Dendritic cell treated with granulocyte-macrophage colony-stimulating factor and Interleukin-4, amounts not matched to agents 40 ng/mL and 50 ng/mL, for 4 days (primary cell): ENCODE measurements around the gene DCUN1D5.
"Not testable (repeated sequence)": the region's sequence is repeated elsewhere in the genome, so short reads cannot be mapped to it uniquely, and the experiment has no call there.

Experiments used
- H3K27ac Mint-ChIP-seq: one replicate; pipeline ENCODE4 v1.8.0; 2022; ENCODE audit warnings: mild to moderate bottlenecking, mixed read lengths
- H3K27me3 Mint-ChIP-seq: one replicate; pipeline ENCODE4 v1.8.0; 2022; ENCODE audit warnings: mild to moderate bottlenecking, mixed read lengths
- H3K36me3 Mint-ChIP-seq: one replicate; pipeline ENCODE4 v1.8.0; 2022; ENCODE audit warnings: low read depth, mixed read lengths
- H3K4me1 Mint-ChIP-seq: one replicate; pipeline ENCODE4 v1.8.0; 2022; ENCODE audit warnings: low read depth, mixed read lengths
- H3K4me3 Mint-ChIP-seq: one replicate; pipeline ENCODE4 v1.8.0; 2022; ENCODE audit warnings: mild to moderate bottlenecking, moderate library complexity, mixed read lengths
- H3K9me3 Mint-ChIP-seq: one replicate; pipeline ENCODE4 v1.8.0; 2022; ENCODE audit warnings: mixed read lengths
- intact Hi-C: fragments of 100-400 bp; cut with micrococcal nuclease; formaldehyde crosslinking; loops from one replicate; pipeline ENCODE4 v1.15.0; 2022

Gene DCUN1D5

DNA sequence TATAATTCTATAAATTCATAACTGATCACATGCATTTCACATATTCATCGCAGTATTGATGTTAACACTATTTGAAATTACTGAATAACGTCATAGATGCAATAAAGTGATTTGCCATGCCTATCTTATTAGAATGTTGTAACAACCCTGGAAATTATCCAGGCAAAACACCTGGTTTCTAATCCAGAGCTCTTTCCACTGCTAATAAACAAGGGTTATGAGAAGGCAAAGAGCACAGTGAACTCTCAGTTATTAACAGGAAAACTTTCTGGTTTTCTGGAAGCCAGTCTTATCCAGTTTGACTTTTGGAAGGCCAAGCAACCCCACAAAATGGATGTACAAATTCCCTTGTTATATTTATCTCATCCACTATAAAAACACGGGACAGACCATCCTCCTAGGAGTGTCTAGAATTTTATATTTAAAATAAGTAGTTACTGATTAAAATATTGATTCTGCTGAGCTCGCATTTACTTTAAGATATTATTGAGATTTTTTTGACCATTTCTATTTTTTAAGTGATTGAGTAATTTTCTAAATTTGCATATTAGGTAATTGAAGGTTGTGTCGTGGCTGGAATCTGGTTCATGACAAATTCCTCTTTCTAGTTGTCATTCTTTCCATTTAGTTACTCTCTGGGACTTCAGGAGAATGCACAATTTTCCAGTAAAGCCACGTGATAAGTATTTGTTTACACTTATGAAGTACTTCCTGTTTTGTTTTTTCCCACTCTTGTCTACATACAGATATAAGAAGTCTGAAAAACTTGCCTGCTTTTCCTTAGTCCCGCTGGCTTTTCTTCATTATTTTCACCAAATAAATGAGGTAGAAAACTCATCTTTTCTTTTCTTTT is 47.9 kb downstream of the DCUN1D5 start:
- intact Hi-C loops, result no loop called here

DNA sequence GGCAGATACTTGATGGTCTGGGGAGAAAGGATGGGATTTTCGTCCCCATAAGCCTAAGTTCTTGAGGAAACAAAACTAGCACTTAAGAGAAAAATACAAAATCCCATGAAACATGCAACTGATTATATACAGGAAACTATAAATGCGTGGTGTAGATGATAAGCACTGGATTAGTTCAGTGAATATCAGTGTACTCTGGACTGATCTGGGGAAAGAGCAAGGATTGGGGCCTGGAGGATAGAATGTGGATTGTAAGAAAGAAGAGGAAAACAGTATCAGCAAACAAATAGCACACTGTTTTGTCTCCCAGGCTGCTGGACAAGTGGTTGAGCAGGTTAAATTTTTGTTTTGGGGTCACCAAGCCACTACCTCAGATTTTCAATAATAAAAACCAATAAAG is 49.8 kb downstream of the DCUN1D5 start:
- Mint-ChIP-seq H3K36me3 (no peaks in the 10 kb centered on the region), H3K4me1 (peaks cover 8% of the 10 kb centered on the region), H3K9me3 (no peaks in the 10 kb centered on the region), H3K27ac (no peak overlapping the region), H3K27me3 (peaks cover under 1% of the 10 kb centered on the region), H3K4me3 (no peak overlapping the region)
- intact Hi-C loops, result no loop called here

More for the DNA sequence above, 47.9 kb downstream of the DCUN1D5 start:
- no peaks in the 10 kb centered on the region for H3K9me3 Mint-ChIP-seq
- no peak overlapping the region for H3K27ac Mint-ChIP-seq
- H3K4me1 Mint-ChIP-seq, result peaks cover 8% of the 10 kb centered on the region
- peaks cover 1% of the 10 kb centered on the region for H3K27me3 Mint-ChIP-seq
- no peak overlapping the region for H3K4me3 Mint-ChIP-seq
- H3K36me3 Mint-ChIP-seq, result no peaks in the 10 kb centered on the region

DNA sequence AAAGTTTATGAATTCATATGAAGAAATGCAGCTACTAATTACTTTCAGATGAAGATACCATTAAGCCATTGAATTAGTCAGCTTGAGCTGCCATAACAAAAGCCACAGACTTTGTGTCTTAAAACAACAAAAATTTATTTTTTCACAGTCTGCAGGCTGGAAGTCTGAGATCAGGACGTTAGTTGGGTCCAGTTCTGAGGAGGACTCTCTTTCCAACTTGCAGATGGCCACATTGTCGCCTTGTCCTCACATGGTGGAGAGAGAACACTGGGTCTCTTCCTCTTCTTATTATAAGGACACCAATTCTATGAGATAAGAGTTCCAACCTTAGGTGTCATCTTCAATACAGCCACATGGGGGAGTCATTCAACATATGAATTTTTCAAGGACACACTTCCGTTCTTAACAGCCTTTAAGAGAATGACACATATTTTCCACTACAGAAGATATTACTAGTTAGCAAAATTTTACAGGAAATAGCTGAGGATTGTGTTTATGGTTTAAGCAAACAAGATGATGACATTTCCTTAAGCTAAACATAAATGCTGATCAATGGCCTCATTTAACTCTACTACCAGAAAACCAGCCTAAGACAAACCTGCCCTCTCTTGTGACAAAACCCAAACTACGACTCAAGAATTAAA is 56.0 kb downstream of the DCUN1D5 start:
- H3K36me3 Mint-ChIP-seq, result no peaks in the 10 kb centered on the region
- H3K27me3 Mint-ChIP-seq, result peaks cover 2% of the 10 kb centered on the region
- intact Hi-C loops, result loop anchor here (2.0 kb wide), 1 partner anchor 19 kb away; no protein-coding TSS in a partner anchor
- H3K4me3 Mint-ChIP-seq, result no peak overlapping the region
- peaks cover 6% of the 10 kb centered on the region for H3K4me1 Mint-ChIP-seq
- no peaks in the 10 kb centered on the region for H3K9me3 Mint-ChIP-seq
- peak overlapping the region; percentile 49 for H3K27ac Mint-ChIP-seq

DNA sequence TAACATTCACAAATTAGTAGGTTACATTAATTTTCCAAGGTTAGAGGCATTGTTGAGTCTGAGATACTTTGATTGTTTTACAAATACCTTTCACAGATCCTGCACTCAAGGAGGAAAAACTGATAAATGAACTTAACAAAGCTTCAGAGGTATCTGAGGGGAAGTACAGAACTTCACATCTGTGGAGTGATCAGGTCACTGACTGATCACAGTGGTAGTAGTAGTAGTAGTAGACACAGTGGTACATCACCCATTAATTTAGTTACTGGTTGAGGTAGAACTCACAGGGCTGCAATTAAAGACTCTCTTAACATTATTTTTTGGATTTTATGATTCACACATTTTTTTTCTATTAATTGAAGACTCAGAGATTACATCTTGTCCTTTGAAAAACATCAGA is 56.7 kb downstream of the DCUN1D5 start:
- H3K27ac Mint-ChIP-seq, result no peak overlapping the region
- intact Hi-C loops, result no loop called here
- H3K36me3 Mint-ChIP-seq, result no peaks in the 10 kb centered on the region
- no peaks in the 10 kb centered on the region for H3K9me3 Mint-ChIP-seq
- H3K27me3 Mint-ChIP-seq, result peaks cover 2% of the 10 kb centered on the region
- H3K4me1 Mint-ChIP-seq, result peaks cover 6% of the 10 kb centered on the region
- H3K4me3 Mint-ChIP-seq, result no peak overlapping the region

DNA sequence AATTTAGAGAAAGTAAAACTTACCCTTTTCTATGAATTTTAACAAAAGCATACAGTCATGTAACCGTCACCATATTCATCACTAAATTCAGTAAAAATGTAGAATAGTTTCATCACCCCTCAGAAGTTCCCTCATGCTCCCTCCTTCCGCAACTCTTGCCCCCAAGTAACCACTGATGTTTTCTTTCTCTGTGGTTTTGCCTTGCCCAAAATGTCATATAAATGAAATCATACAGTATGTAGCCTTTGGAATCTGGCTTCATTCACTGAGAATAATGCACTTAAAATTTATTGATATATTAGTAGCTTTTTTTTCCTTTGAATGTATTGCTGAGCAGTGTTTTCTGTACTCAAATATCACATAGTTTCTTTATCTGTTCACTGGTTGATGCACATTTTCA is 60.1 kb downstream of the DCUN1D5 start:
- H3K36me3 Mint-ChIP-seq, result no peaks in the 10 kb centered on the region
- intact Hi-C loops, result no loop called here
- no peak overlapping the region for H3K4me3 Mint-ChIP-seq
- no peak overlapping the region for H3K27ac Mint-ChIP-seq
- H3K9me3 Mint-ChIP-seq, result no peaks in the 10 kb centered on the region
- peaks cover 6% of the 10 kb centered on the region for H3K4me1 Mint-ChIP-seq
- H3K27me3 Mint-ChIP-seq, result peaks cover 3% of the 10 kb centered on the region

DNA sequence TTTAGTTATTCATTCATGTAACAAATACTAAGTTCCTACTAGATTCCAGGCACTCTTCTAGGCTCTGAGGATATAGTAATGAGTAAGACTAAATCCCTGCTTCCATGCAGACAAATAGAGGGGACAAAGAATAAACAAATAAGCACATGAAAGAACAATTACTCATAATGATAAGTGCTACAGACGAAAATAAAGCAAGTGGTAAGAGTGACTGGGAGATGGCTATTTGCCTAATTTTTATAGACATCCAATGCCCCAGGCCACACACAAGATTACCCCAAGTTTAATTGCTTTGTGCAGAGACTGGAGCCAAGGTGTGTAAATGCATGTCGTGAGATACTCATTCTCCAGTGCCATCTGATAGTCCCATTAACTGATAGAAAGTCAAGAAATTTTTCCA is 62.6 kb downstream of the DCUN1D5 start:
- no peak overlapping the region for H3K4me3 Mint-ChIP-seq
- H3K27ac Mint-ChIP-seq, result no peak overlapping the region
- intact Hi-C loops, result no loop called here
- H3K36me3 Mint-ChIP-seq, result no peaks in the 10 kb centered on the region
- H3K9me3 Mint-ChIP-seq, result no peaks in the 10 kb centered on the region
- no peaks in the 10 kb centered on the region for H3K4me1 Mint-ChIP-seq
- H3K27me3 Mint-ChIP-seq, result peaks cover 2% of the 10 kb centered on the region

DNA sequence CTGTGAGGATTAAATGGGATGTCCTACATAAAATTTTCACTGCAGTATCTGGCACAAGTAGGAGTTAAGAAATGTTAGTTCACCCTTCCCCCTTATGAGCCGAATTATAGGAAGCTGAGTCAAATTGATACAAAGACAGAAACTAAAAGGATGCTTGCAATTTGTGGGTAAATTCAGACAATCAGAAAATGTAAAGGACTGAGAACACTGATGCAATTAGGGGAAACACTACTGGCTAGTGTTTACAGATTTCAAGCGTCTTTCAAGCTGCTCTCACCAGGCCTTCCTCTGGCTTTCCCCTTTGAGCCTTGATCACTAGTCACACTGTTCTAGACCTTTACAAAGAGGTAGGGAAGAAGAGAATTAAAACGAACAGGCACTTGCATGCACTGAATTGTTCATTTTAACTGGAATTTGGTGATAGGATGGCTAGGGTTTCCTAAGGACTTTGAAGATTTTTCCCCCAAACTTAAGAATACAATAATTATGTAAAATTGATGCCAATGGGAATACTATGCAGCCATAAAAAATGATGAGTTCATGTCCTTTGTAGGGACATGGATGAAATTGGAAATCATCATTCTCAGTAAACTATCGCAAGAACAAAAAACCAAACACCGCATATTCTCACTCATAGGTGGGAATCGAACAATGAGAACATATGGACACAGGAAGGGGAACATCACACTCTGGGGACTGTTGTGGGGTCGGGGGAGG is 63.5 kb downstream of the DCUN1D5 start:
- intact Hi-C loops, H3K36me3 Mint-ChIP-seq, H3K4me3 Mint-ChIP-seq, H3K27ac Mint-ChIP-seq, H3K27me3 Mint-ChIP-seq, H3K9me3 Mint-ChIP-seq, H3K4me1 Mint-ChIP-seq: not testable (repeated sequence)

DNA sequence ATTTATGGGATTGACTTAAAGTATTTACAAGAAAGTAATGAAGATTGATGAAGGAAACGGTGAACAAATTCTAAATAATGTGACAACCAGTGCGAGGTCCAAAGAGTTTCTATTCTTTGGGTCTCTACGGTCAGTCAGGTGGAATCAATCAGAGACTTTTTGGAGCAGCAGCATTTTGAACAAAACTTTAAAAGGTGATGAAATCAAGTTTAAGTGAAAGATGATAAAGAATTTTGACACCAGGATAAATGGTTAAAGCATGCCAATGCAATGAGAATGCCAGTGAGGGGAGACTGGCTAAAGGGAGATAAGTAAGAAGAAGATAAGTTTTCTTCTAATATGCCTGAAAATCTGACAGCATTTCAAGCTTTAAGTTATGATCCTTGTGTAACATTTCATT is 67.9 kb downstream of the DCUN1D5 start:
- H3K27me3 Mint-ChIP-seq, result no peaks in the 10 kb centered on the region
- no peak overlapping the region for H3K4me3 Mint-ChIP-seq
- H3K36me3 Mint-ChIP-seq, result no peaks in the 10 kb centered on the region
- H3K27ac Mint-ChIP-seq, result no peak overlapping the region
- intact Hi-C loops, result no loop called here
- H3K9me3 Mint-ChIP-seq, result no peaks in the 10 kb centered on the region
- no peaks in the 10 kb centered on the region for H3K4me1 Mint-ChIP-seq

DNA sequence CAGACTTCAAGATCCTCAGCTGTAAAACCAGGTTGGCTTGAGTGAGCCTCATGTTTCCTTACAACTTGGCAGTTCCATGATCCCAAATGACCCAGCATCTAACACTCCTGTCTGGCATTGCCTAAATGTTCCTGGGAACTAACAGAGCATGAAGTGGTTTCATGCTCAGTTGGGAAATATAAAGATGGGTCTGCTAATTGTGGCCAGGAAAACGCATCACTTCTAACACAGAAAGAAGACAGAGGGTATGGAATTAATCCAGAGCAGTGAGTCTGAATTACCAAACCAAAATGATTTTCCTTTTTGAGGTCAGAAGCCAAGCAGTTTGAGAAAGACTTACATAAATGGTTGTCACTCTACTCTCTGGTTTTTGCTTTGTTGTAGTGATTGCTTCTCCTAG is 75.9 kb downstream of the DCUN1D5 start:
- no peaks in the 10 kb centered on the region for H3K4me1 Mint-ChIP-seq
- H3K9me3 Mint-ChIP-seq, result no peaks in the 10 kb centered on the region
- intact Hi-C loops, result no loop called here
- no peak overlapping the region for H3K4me3 Mint-ChIP-seq
- no peaks in the 10 kb centered on the region for H3K36me3 Mint-ChIP-seq
- peaks cover 4% of the 10 kb centered on the region for H3K27me3 Mint-ChIP-seq
- no peak overlapping the region for H3K27ac Mint-ChIP-seq

DNA sequence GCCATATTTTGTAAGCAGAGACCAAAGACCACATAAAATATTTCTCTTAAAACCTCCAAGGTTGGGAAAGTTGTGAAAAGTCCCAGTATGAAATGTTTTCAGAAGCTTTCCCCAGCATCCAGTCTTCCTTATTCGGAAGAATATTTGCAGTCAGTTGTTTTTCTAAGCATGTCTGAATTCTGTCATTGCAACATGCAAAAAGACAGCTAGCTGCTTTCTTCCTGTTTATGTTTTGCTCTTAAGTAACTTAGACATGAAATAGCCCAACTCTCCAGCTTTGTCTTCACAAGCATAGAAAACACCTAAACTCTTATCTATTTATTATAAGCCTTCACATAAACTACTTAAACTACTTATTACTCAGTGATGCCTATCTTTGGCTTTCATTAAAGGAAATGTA is 78.5 kb downstream of the DCUN1D5 start:
- peaks cover 6% of the 10 kb centered on the region for H3K27me3 Mint-ChIP-seq
- H3K9me3 Mint-ChIP-seq, result peaks cover 13% of the 10 kb centered on the region
- intact Hi-C loops, result no loop called here

More for the DNA sequence above, 78.5 kb downstream of the DCUN1D5 start:
- H3K4me1 Mint-ChIP-seq, result no peaks in the 10 kb centered on the region
- no peaks in the 10 kb centered on the region for H3K36me3 Mint-ChIP-seq
- H3K27ac Mint-ChIP-seq, result no peak overlapping the region
- H3K4me3 Mint-ChIP-seq, result no peak overlapping the region
